NT2/D1 (cell line): Measurements from ENCODE around the gene ETV3.

Experiments used
- DNase-seq: peaks from one replicate; pipeline ENCODE4 v3.0.0-alpha.2; 2011; ENCODE audit warnings: low read depth, low spot score
- H3K27me3 ChIP-seq: 2 replicates; pipeline ENCODE4 v1.6.0; 2011; ENCODE audit warnings: mild to moderate bottlenecking; ENCODE audit not compliant: insufficient read length, insufficient read depth
- H3K36me3 ChIP-seq: 2 replicates; pipeline ENCODE4 v1.6.1; 2011; ENCODE audit warnings: mild to moderate bottlenecking, low read length, mixed read lengths; ENCODE audit not compliant: insufficient read depth, insufficient read length
- H3K4me1 ChIP-seq: 2 replicates; pipeline ENCODE4 v1.5.1; 2011; ENCODE audit not compliant: insufficient read depth, insufficient read length
- H3K4me3 ChIP-seq: 2 replicates; pipeline ENCODE4 v1.5.1; 2011; ENCODE audit warnings: low read depth; ENCODE audit not compliant: insufficient read length
- H3K9ac ChIP-seq: 2 replicates; pipeline ENCODE4 v1.6.0; 2011; ENCODE audit warnings: low read depth; ENCODE audit not compliant: insufficient read length
- H3K9me3 ChIP-seq: 2 replicates; pipeline ENCODE4 v1.5.1; 2011; ENCODE audit warnings: mild to moderate bottlenecking, low read length; ENCODE audit not compliant: insufficient read depth
- SUZ12 ChIP-seq: IDR thresholded peaks from 2 replicates; pipeline ENCODE4 v1.6.1; 2011; ENCODE audit not compliant: insufficient read length, insufficient read depth; ENCODE audit errors: extremely low read depth
- YY1 ChIP-seq: IDR thresholded peaks from 2 replicates; pipeline ENCODE4 v1.6.1; 2011; ENCODE audit not compliant: insufficient read length, insufficient read depth
- ZNF274 ChIP-seq: IDR thresholded peaks from 2 replicates; pipeline ENCODE4 v1.6.1; 2011; ENCODE audit warnings: mild to moderate bottlenecking, low read depth, low read length

The ETV3 gene

DNA sequence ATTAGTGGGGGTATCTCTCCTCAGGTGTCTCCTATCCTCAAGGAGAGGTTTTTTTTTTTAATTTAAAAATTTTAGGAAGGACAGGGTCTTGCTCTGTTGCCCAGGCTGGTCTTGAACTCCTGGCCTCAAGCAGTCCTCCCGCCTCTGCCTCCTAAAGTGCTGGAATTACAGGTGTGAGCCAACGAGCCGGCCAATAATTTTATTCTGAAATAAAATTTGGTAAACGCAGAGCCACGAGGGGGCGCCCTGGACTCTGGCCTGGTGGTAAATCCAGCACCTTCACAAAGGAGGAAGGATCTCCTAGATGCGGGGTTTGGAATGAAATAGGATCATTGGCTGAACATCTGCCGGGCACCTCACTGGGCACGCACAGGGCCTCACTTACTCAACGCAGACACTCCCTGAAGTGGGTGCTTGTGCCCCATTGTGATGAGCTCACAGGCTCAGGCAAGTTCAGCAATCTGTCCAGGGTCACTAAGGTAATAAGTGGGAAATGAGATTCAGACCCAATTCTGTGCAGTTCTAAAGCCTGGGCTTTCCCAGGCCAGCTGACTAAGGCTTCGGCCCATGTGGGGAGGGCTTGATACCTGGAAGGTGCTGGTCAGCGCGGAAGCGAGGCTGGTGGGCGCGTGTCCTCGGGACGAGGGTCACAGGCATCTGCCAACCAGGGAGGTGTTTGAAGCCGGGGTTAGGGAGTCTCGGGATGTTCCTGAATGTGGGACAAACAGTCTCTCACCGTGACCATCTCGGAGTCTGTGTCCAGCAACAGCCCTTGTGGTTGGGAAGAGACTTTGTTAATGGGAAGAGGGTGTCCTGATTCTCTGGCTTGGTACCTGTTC is 32.7 kb upstream of the ETV3 start:
- Histone ChIP-seq H3K27me3 (no peaks in the 10 kb centered on the region), H3K36me3 (no peaks in the 10 kb centered on the region), H3K4me1 (peaks cover 5% of the 10 kb centered on the region), H3K9me3 (no peaks in the 10 kb centered on the region), H3K9ac (no peak overlapping the region), H3K4me3 (no peak overlapping the region)
- DNase-seq, result peak; percentile 56
- TF ChIP-seq SUZ12 (no peak), YY1 (no peak), ZNF274 (no peak)

DNA sequence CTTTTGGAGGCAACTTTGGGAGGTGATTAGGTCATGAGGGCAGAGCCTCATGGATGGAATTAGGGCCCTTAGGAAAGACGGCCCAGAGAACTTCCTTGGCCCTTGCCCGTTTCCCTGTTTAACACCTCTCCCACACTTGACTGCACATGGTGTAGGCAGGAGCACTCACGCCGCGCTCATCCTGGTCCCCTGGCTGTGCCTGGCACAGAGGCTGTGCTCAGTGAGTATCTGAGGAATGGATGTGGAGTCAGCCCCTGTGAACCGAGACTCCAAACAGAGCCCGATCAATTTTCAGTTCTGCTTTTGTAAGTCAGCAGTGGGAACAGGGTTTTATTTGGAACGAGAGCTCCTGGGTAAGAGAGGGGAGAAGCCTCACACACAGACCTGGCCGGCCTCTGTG is 29.8 kb upstream of the ETV3 start:
- Histone ChIP-seq H3K4me1 (peaks cover 13% of the 10 kb centered on the region), H3K4me3 (no peak overlapping the region), H3K36me3 (no peaks in the 10 kb centered on the region), H3K9ac (no peak overlapping the region), H3K9me3 (no peaks in the 10 kb centered on the region), H3K27me3 (no peaks in the 10 kb centered on the region)
- DNase-seq, result no peak
- no peak for TF ChIP-seq YY1
- TF ChIP-seq SUZ12, result no peak
- TF ChIP-seq ZNF274, result no peak

DNA sequence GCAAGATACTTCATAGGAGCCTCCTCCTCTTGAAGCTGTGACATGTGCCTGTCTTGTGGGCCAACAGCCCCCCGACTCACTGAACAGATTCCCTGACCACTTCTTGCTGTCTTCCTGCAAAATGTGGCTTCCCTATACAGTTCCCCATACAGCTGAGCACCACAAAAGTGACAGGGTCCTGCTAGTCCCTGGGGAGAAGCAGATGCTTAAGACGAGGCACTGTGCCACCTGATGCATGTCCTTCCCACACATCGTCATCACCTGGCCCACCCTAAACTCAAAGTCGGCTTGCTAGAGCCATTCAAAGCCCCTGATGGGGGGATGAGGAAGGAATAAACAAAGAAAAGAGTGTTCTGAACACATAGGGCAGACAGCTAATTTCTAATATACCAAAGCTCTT is 29.2 kb upstream of the ETV3 start:
- Histone ChIP-seq H3K9me3 (no peaks in the 10 kb centered on the region), H3K9ac (no peak overlapping the region), H3K36me3 (no peaks in the 10 kb centered on the region), H3K27me3 (no peaks in the 10 kb centered on the region), H3K4me1 (peaks cover 16% of the 10 kb centered on the region), H3K4me3 (no peak overlapping the region)
- DNase-seq, result no peak
- TF ChIP-seq SUZ12 (no peak), ZNF274 (no peak), YY1 (no peak)

DNA sequence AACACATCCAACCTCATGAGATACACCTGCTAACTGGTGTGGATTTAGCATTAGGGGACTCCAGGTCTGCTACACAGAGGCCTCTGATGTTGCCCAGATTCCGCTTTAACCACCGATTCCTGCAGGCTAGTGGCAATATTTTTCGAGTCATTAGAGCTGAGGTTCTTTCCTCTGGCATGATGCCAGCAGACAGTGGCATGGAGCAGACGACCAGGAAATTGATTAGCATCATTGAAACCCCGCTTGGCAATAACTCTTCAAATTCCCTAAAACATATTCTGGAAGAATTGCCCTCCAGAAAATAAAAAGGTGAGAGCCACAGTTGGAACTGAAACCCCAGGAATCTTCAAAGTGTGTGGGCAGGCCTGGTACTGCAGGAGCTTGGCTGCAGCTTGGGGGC is 28.4 kb upstream of the ETV3 start:
- Histone ChIP-seq H3K36me3 (no peaks in the 10 kb centered on the region), H3K27me3 (no peaks in the 10 kb centered on the region), H3K9me3 (no peaks in the 10 kb centered on the region), H3K4me3 (no peak overlapping the region), H3K9ac (no peak overlapping the region), H3K4me1 (peaks cover 16% of the 10 kb centered on the region)
- TF ChIP-seq ZNF274, result no peak
- no peak for TF ChIP-seq SUZ12
- no peak for TF ChIP-seq YY1
- DNase-seq, result no peak

DNA sequence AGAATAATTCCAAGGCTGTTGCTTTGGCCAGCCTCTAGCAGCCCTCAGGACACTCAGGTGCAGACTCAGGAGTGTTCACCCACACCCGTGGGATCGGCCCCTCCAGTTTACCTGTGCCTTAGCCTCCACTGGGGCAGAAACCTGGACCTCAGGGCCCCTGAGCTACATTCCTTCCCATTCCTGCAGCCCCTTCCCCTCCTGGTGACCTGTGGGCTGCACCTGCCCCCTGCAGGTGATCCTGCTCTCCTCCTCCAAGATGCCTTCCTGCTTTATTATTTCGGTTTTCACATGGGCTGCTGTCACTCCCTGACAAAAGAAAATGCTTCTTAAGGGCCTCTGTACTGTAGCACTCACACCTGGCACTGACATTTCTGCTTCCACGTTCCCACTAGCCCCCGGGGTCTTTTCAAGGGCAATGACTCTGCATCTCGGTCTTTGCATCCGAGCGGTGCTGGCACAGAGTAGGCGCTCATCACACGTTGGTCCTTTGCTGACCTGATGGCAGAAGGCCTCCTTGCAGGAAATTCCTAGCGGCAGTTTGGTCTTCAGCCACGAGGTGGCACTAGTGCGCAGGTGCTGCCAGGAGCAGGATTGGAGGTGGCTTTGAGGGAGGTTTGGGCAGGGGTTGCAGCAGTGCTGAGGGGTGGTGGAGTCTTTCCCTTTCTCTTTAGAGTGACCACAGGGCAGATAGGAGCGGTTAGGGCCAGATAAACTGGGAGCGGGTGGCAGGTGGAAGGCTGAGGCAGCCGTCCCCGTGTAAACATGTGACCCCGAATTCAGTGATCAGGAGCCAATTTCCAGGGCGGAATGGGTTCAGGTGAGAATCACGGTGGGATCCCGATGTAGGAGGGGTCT is 25.3 kb upstream of the ETV3 start:
- peak; percentile 95 for DNase-seq
- no peaks in the 10 kb centered on the region for H3K27me3 ChIP-seq
- peak overlapping the region; percentile 34 for H3K9ac ChIP-seq
- no peak for TF ChIP-seq ZNF274
- TF ChIP-seq SUZ12, result no peak
- TF ChIP-seq YY1, result no peak
- H3K4me3 ChIP-seq, result no peak overlapping the region
- no peaks in the 10 kb centered on the region for H3K9me3 ChIP-seq
- no peaks in the 10 kb centered on the region for H3K36me3 ChIP-seq
- peaks cover 23% of the 10 kb centered on the region for H3K4me1 ChIP-seq

DNA sequence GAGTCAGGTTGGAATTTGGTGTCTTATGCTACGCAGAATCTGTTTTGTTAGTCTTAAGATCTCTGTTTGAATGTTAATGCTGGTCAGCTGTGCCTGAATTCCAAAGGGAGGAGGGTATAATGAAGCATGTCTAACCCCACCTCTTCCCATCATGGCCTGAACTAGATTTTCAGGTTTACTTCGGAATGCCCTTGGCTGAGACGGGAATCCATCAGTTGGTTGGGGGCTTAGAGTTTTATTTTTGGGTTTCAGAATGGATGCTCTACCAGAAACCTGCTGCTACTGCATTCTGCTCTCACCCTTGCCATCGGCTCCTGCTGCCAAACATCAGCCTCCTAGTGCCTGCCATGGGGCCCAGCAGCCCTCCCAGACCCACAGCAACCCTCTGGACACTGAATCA is 24.1 kb upstream of the ETV3 start:
- TF ChIP-seq YY1, result no peak
- no peak for TF ChIP-seq SUZ12
- no peak for TF ChIP-seq ZNF274
- no peak for DNase-seq
- peaks cover 24% of the 10 kb centered on the region for H3K4me1 ChIP-seq
- no peaks in the 10 kb centered on the region for H3K36me3 ChIP-seq
- no peaks in the 10 kb centered on the region for H3K9me3 ChIP-seq
- peak overlapping the region; percentile 23 for H3K9ac ChIP-seq
- H3K4me3 ChIP-seq, result no peak overlapping the region
- H3K27me3 ChIP-seq, result no peaks in the 10 kb centered on the region

DNA sequence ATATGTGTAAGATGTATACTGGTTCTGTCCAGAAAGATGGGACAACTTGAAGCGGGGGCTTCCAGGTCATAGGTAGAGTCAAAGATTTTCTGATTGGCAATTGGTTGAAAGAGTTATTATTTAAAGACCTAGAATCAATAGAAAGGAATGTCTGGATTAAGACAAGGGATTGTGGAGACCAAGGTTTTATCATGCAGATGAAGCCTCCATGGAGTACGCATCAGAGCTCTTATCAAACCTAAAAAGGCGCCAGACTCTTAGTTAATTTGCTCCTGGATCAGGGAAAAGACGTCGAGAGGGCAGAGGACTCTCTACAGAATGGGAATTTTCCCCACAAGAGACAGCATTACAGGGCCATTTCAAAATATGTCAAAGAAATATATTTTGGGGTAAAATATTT is 23.7 kb upstream of the ETV3 start:
- H3K9me3 ChIP-seq, result no peaks in the 10 kb centered on the region
- no peak overlapping the region for H3K9ac ChIP-seq
- H3K27me3 ChIP-seq, result no peaks in the 10 kb centered on the region
- TF ChIP-seq ZNF274 (no peak), YY1 (no peak), SUZ12 (no peak)
- H3K36me3 ChIP-seq, result no peaks in the 10 kb centered on the region
- no peak for DNase-seq
- peaks cover 20% of the 10 kb centered on the region for H3K4me1 ChIP-seq
- no peak overlapping the region for H3K4me3 ChIP-seq
